ENCODE data around the gene HTRA2. TPM values are rescaled to one million over a fixed set of nuclear protein-coding genes. Genes with fewer than 3 reads are reported as not detected.

Gene HTRA2
- total and polyA plus RNA-seq, 9 of the 15 experiments (the other 6 are each of a cell fraction or from before 2014, with no cell fraction given) = 54.2 to 71.2 (median 65.8) TPM

- no peak for TF ChIP-seq HDAC3 (IDR thresholded peaks at IDR 0.05; ENCODE audit: borderline replicate concordance, partially characterized antibody)
- TF ChIP-seq FOXA1 (IDR thresholded peaks at IDR 0.05; ENCODE audit: borderline replicate concordance) = no peak
- TF ChIP-seq POLR2AphosphoS5 (IDR thresholded peaks at IDR 0.05; ENCODE audit: control insufficient read depth, insufficient read depth, low read depth, low read length) = peak; percentile 67; the same call in 1 of the 2 replicates
- TF ChIP-seq NFATC3 (IDR thresholded peaks at IDR 0.05) = no peak
- TF ChIP-seq TSC22D4 (tag; IDR thresholded peaks at IDR 0.05) = no peak
- TF ChIP-seq TAF1 (IDR thresholded peaks at IDR 0.05; ENCODE audit: control insufficient read depth, extremely low read depth, insufficient read depth, low read length, severe bottlenecking) = peak; percentile 74
- TF ChIP-seq MECOM (CRISPR knock-in tag; IDR thresholded peaks at IDR 0.05) = no peak
- no peak for TF ChIP-seq U2AF2 (optimal IDR thresholded peaks at IDR 0.05; ENCODE audit: low read depth, low read length)
- no peak for TF ChIP-seq SETDB1 (IDR thresholded peaks at IDR 0.05; ENCODE audit: low read length)
- no peak for TF ChIP-seq BCL6 (CRISPR knock-in tag; IDR thresholded peaks at IDR 0.05)
- TF ChIP-seq, protein P1, sequence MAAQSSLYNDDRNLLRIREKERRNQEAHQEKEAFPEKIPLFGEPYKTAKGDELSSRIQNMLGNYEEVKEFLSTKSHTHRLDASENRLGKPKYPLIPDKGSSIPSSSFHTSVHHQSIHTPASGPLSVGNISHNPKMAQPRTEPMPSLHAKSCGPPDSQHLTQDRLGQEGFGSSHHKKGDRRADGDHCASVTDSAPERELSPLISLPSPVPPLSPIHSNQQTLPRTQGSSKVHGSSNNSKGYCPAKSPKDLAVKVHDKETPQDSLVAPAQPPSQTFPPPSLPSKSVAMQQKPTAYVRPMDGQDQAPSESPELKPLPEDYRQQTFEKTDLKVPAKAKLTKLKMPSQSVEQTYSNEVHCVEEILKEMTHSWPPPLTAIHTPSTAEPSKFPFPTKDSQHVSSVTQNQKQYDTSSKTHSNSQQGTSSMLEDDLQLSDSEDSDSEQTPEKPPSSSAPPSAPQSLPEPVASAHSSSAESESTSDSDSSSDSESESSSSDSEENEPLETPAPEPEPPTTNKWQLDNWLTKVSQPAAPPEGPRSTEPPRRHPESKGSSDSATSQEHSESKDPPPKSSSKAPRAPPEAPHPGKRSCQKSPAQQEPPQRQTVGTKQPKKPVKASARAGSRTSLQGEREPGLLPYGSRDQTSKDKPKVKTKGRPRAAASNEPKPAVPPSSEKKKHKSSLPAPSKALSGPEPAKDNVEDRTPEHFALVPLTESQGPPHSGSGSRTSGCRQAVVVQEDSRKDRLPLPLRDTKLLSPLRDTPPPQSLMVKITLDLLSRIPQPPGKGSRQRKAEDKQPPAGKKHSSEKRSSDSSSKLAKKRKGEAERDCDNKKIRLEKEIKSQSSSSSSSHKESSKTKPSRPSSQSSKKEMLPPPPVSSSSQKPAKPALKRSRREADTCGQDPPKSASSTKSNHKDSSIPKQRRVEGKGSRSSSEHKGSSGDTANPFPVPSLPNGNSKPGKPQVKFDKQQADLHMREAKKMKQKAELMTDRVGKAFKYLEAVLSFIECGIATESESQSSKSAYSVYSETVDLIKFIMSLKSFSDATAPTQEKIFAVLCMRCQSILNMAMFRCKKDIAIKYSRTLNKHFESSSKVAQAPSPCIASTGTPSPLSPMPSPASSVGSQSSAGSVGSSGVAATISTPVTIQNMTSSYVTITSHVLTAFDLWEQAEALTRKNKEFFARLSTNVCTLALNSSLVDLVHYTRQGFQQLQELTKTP (IDR thresholded peaks at IDR 0.05; ENCODE audit: low read depth in 1 of 2, partially characterized antibody in 2 of 2) = no peak
- TF ChIP-seq HOXB6 (CRISPR knock-in tag; IDR thresholded peaks at IDR 0.05; ENCODE audit: borderline replicate concordance) = no peak
- no peak for TF ChIP-seq ILF3 (IDR thresholded peaks at IDR 0.05; ENCODE audit: borderline replicate concordance)
- TF ChIP-seq ZNF165 (CRISPR knock-in tag; IDR thresholded peaks at IDR 0.05; ENCODE audit: borderline replicate concordance) = 0 out of 2 replicates have a peak, but pooled peaks have one; percentile 3
- no peak for TF ChIP-seq PKNOX1 (IDR thresholded peaks at IDR 0.05)
- TF ChIP-seq ZNF696 (CRISPR knock-in tag; conservative IDR thresholded peaks at IDR 0.05) = no peak
- peak; percentile 82; the same call in 1 of the 2 replicates for TF ChIP-seq ATF7 (IDR thresholded peaks at IDR 0.05)
- TF ChIP-seq HIVEP1 (CRISPR knock-in tag; IDR thresholded peaks at IDR 0.05) = 0 out of 2 replicates have a peak, but pooled peaks have one; percentile 4
- TF ChIP-seq FOXA3 (CRISPR knock-in tag; conservative IDR thresholded peaks at IDR 0.05 in 1 of 2, IDR thresholded peaks at IDR 0.05 in 1 of 2) = no peak
- no peak for TF ChIP-seq ETV6 (IDR thresholded peaks at IDR 0.05; ENCODE audit: borderline replicate concordance in 1 of 2, low read depth in 2 of 2, low read length in 1 of 2)
- TF ChIP-seq ETV6 (CRISPR knock-in tag; IDR thresholded peaks at IDR 0.05; ENCODE audit: borderline replicate concordance) = no peak
- TF ChIP-seq CREB5 (CRISPR knock-in tag; IDR thresholded peaks at IDR 0.05) = no peak
- no peak for TF ChIP-seq PHTF2 (CRISPR knock-in tag; IDR thresholded peaks at IDR 0.05)
These were observed 22.4 kb upstream of the HTRA2 start, which contains the start of gene PCGF1 (continued) for GRCh38 chr2:74507145-74507925.

Measured in K562 (cell line).